Gastrocnemius medialis (tissue), 4 donors: ENCODE data around the gene MAGI1. TPM values are rescaled to one million over a fixed set of nuclear protein-coding genes. Genes with fewer than 3 reads are reported as not detected.

Experiments
- ATAC-seq, 2 donors: fragments of 150-250 bp; one replicate each; pipeline ENCODE4 v1.9.1; 2016
- DNase-seq, 2 donors: peaks; one replicate each; pipeline ENCODE4 v3.0.0-alpha.2; 2019
- H3K27ac ChIP-seq, 4 donors: fragments of 200-600 bp; sonication (generic); 1 replicate in 1 of 4; 2 replicates in 3 of 4; pipeline ENCODE4 v1.5.1; 2016 to 2018; ENCODE audit warnings: mild to moderate bottlenecking in 2 of 4, moderate library complexity in 1 of 4
- H3K27me3 ChIP-seq, 3 donors: fragments of 200-600 bp; sonication (generic) in 2 of 3; 1 replicate in 1 of 3; 2 replicates in 2 of 3; pipeline versions ENCODE4 v1.5.1 to v1.6.0; 2016 to 2019; ENCODE audit warnings: mild to moderate bottlenecking in 1 of 3, moderate library complexity in 1 of 3
- H3K36me3 ChIP-seq, 2 donors: fragments of 200-600 bp; sonication (generic) in 1 of 2; one replicate each; pipeline ENCODE4 v1.5.1; 2017 to 2018
- H3K4me1 ChIP-seq, 2 donors: fragments of 200-600 bp; sonication (generic) in 1 of 2; one replicate each; pipeline ENCODE4 v1.5.1; 2016 to 2017; ENCODE audit warnings: mild to moderate bottlenecking in 2 of 2
- H3K4me3 ChIP-seq, 4 donors: fragments of 200-600 bp; sonication (generic) in 3 of 4; 1 replicate in 1 of 4; 2 replicates in 3 of 4; pipeline ENCODE4 v1.5.1; 2016 to 2019; ENCODE audit warnings: mild to moderate bottlenecking in 2 of 4
- H3K9me3 ChIP-seq, 3 donors: fragments of 200-600 bp; sonication (generic) in 2 of 3; 1 replicate in 1 of 3; 2 replicates in 2 of 3; pipeline ENCODE4 v1.5.1; 2016 to 2019
- CTCF ChIP-seq, 5 experiments: fragments of 450-650 bp in 3 of 5; fragments of 200-600 bp in 2 of 5; sonication (generic) in 2 of 5; IDR thresholded peaks in 4 of 5; conservative IDR thresholded peaks in 1 of 5; 1 replicate in 4 of 5; 2 replicates in 1 of 5; pipeline ENCODE4 v1.5.1; 2016 to 2019; ENCODE audit warnings: antibody characterized with exemption in 5 of 5, mild to moderate bottlenecking in 3 of 5, moderate library complexity in 3 of 5
- POLR2A ChIP-seq, 2 donors: fragments of 450-650 bp; IDR thresholded peaks; one replicate each; pipeline ENCODE4 v1.6.1; 2017; ENCODE audit warnings: antibody characterized with exemption in 2 of 2, mild to moderate bottlenecking in 2 of 2, moderate library complexity in 2 of 2
- in situ Hi-C, 4 donors: fragments of 200-750 bp; cut with MboI; loops; one replicate each; pipeline versions ENCODE4 v1.15.0 to v1.8.0; 2017; ENCODE audit warnings: low sequenced_read_pairs in 4 of 4
- intact Hi-C: fragments of 100-400 bp; cut with DNase I; formaldehyde crosslinking; loops from one replicate; pipeline ENCODE4 v1.15.1; 2023; ENCODE audit warnings: low total_unique reads
- total RNA-seq, 4 donors: library from RNA; depleted of rRNA; stranded (reverse); fragments of >200 nt; gene quantifications; one replicate each; pipeline versions ENCODE4 v1.1.0 to v1.2.3, GENCODE V29; 2016

Gene MAGI1
- total RNA-seq, 4 donors from 2014 or later = 2.6 to 7.5 (median 3.9) TPM

GRCh38 chr3:66035763-66036477 is 2.8 kb downstream of the MAGI1 start:
- peak overlapping the region in 3 of 4 donors; percentile 93 to 97 (median 95) for H3K27ac ChIP-seq
- peak overlapping the region; percentile 2 to 99 (median 93) for H3K4me3 ChIP-seq
- H3K4me1 ChIP-seq = peaks cover 21 to 26% of the 10 kb centered on the region in 2 donors
- no peak for ATAC-seq
- no peak for DNase-seq
- no peaks in the 10 kb centered on the region for H3K36me3 ChIP-seq
- H3K27me3 ChIP-seq = no peaks in the 10 kb centered on the region
- TF ChIP-seq CTCF (IDR thresholded peaks at IDR 0.05 in 4 of 5, conservative IDR thresholded peaks at IDR 0.05 in 1 of 5) (no peak), POLR2A (IDR thresholded peaks at IDR 0.05) (no peak)
- intact Hi-C loops (loop anchor here (5.0 to 10.0 kb wide), 3 partner anchors 81 to 469 kb away; partner anchors contain the start of gene LRIG1), in situ Hi-C loops (loop anchor here in 1 of 4 donors (25.0 kb wide), 1 partner anchor 476 kb away; the partner anchor contains the start of gene LRIG1)
- no peaks in the 10 kb centered on the region for H3K9me3 ChIP-seq

GRCh38 chr3:66033241-66034138 is 5.2 kb downstream of the MAGI1 start:
- Histone ChIP-seq H3K36me3 (no peaks in the 10 kb centered on the region), H3K4me3 (no peak overlapping the region), H3K27me3 (no peaks in the 10 kb centered on the region), H3K4me1 (peaks cover 34 to 49% of the 10 kb centered on the region in 2 donors), H3K9me3 (no peaks in the 10 kb centered on the region), H3K27ac (no peak overlapping the region)
- no peak for ATAC-seq
- intact Hi-C loops (loop anchor here (10.0 kb wide), 1 partner anchor 471 kb away; the partner anchor contains the start of gene LRIG1), in situ Hi-C loops (loop anchor here in 1 of 4 donors (25.0 kb wide), 1 partner anchor 479 kb away; the partner anchor contains the start of gene LRIG1)
- no peak for DNase-seq
- TF ChIP-seq CTCF (IDR thresholded peaks at IDR 0.05 in 4 of 5, conservative IDR thresholded peaks at IDR 0.05 in 1 of 5) (no peak), POLR2A (IDR thresholded peaks at IDR 0.05) (no peak)

GRCh38 chr3:66031102-66031698 is 7.5 kb downstream of the MAGI1 start:
- Histone ChIP-seq H3K27ac (no peak overlapping the region), H3K4me3 (no peak overlapping the region), H3K9me3 (no peaks in the 10 kb centered on the region), H3K36me3 (no peaks in the 10 kb centered on the region), H3K4me1 (peaks cover 22 to 39% of the 10 kb centered on the region in 2 donors), H3K27me3 (no peaks in the 10 kb centered on the region)
- DNase-seq (no peak), ATAC-seq (no peak)
- TF ChIP-seq CTCF (IDR thresholded peaks at IDR 0.05 in 4 of 5, conservative IDR thresholded peaks at IDR 0.05 in 1 of 5) (no peak), POLR2A (IDR thresholded peaks at IDR 0.05) (no peak)
- in situ Hi-C loops = loop anchor here in 1 of 4 donors (25.0 kb wide), 1 partner anchor 481 kb away; the partner anchor contains the start of gene LRIG1
- intact Hi-C loops = loop anchor here (10.0 kb wide), 1 partner anchor 474 kb away; the partner anchor contains the start of gene LRIG1

GRCh38 chr3:66029443-66029842 is 9.3 kb downstream of the MAGI1 start:
- DNase-seq (no peak), ATAC-seq (no peak)
- Histone ChIP-seq H3K27ac (no peak overlapping the region), H3K27me3 (no peaks in the 10 kb centered on the region), H3K36me3 (no peaks in the 10 kb centered on the region), H3K4me1 (peaks cover 13 to 32% of the 10 kb centered on the region in 2 donors), H3K9me3 (no peaks in the 10 kb centered on the region), H3K4me3 (no peak overlapping the region)
- in situ Hi-C loops (loop anchor here in 1 of 4 donors (25.0 kb wide), 1 partner anchor 483 kb away; the partner anchor contains the start of gene LRIG1), intact Hi-C loops (no loop called here)
- no peak for TF ChIP-seq POLR2A (IDR thresholded peaks at IDR 0.05)
- no peak for TF ChIP-seq CTCF (IDR thresholded peaks at IDR 0.05 in 4 of 5, conservative IDR thresholded peaks at IDR 0.05 in 1 of 5)
